Activated T-helper 17 cell treated with anti-CD3 and anti-CD28 coated beads, Interleukin-2, amount 50 U/mL, for 72 hours (primary cell): ENCODE data around the gene PABPC1L. TPM values are rescaled to one million over a fixed set of nuclear protein-coding genes. Genes with fewer than 3 reads are reported as not detected.
A peak's percentile ranks its signal among the peaks of the same experiment; 100 is the strongest.
"Not testable (repeated sequence)": the region's sequence is repeated elsewhere in the genome, so short reads cannot be mapped to it uniquely, and the experiment has no call there.

Experiments
- ATAC-seq: fragments of 150-1000 bp; cut with Tn5 transposase; replicated peaks from 2 replicates; pipeline ENCODE4 v1.10.0; 2021; ENCODE audit warnings: mild to moderate bottlenecking, moderate library complexity
- H3K27ac Mint-ChIP-seq: one replicate; pipeline ENCODE4 v1.8.0; 2022; ENCODE audit warnings: mixed read lengths
- H3K27me3 Mint-ChIP-seq: one replicate; pipeline ENCODE4 v1.8.0; 2022; ENCODE audit warnings: mixed read lengths
- H3K36me3 Mint-ChIP-seq: one replicate; pipeline ENCODE4 v1.8.0; 2022; ENCODE audit warnings: low read depth, mild to moderate bottlenecking, mixed read lengths
- H3K4me1 Mint-ChIP-seq: one replicate; pipeline ENCODE4 v1.8.0; 2022; ENCODE audit warnings: mixed read lengths
- H3K4me3 Mint-ChIP-seq: one replicate; pipeline ENCODE4 v1.8.0; 2022; ENCODE audit warnings: mild to moderate bottlenecking, mixed read lengths
- H3K9me3 Mint-ChIP-seq: one replicate; pipeline ENCODE4 v1.8.0; 2022; ENCODE audit warnings: mixed read lengths
- total RNA-seq, 2 donors: library from RNA; stranded (reverse); gene quantifications; one replicate each; pipeline ENCODE4 v1.2.3, GENCODE V29; 2022

PABPC1L gene
- 10 to 100 TPM; 49.3 to 85.9 TPM for total RNA-seq

- H3K9me3 Mint-ChIP-seq: no peaks in the 10 kb centered on the region
- H3K36me3 Mint-ChIP-seq: peaks cover 68% of the 10 kb centered on the region
- H3K27me3 Mint-ChIP-seq: no peaks in the 10 kb centered on the region
Measured at GRCh38 chr20:44909872-44910689, at the start of gene PABPC1L. Gene PABPC1L, plus strand, starts transcription at chr20:44910060. Its CDS starts 84 bp downstream, at chr20:44910144.

GRCh38 chr20:44861531-44862006 lies 48.3 kb upstream of the PABPC1L start:
- no peaks in the 10 kb centered on the region for H3K27me3 Mint-ChIP-seq
- H3K36me3 Mint-ChIP-seq: no peaks in the 10 kb centered on the region
- no peak for ATAC-seq
- H3K9me3 Mint-ChIP-seq: peaks cover 2% of the 10 kb centered on the region
- no peak overlapping the region for H3K27ac Mint-ChIP-seq
- H3K4me1 Mint-ChIP-seq: peaks cover 7% of the 10 kb centered on the region
- no peak overlapping the region for H3K4me3 Mint-ChIP-seq

More at GRCh38 chr20:44909872-44910689, at the start of gene PABPC1L:
- Mint-ChIP-seq H3K4me3 (peak within 1 kb of the TSS; percentile 85), H3K4me1 (peaks cover 14% of the 10 kb centered on the region), H3K27ac (peak within 1 kb of the TSS; percentile 82)
- ATAC-seq: peak; percentile 94

- Mint-ChIP-seq H3K27ac (no peak overlapping the region), H3K27me3 (no peaks in the 10 kb centered on the region), H3K9me3 (no peaks in the 10 kb centered on the region), H3K4me3 (no peak overlapping the region), H3K36me3 (no peaks in the 10 kb centered on the region), H3K4me1 (peaks cover 7% of the 10 kb centered on the region)
- no peak for ATAC-seq
Measured at GRCh38 chr20:44862286-44862685, 47.6 kb upstream of the PABPC1L start.

GRCh38 chr20:44863365-44864084 lies 46.3 kb upstream of the PABPC1L start:
- H3K4me1 Mint-ChIP-seq, H3K9me3 Mint-ChIP-seq, ATAC-seq, H3K27me3 Mint-ChIP-seq, H3K27ac Mint-ChIP-seq, H3K4me3 Mint-ChIP-seq, H3K36me3 Mint-ChIP-seq: not testable (repeated sequence)

GRCh38 chr20:44864493-44864892 lies 45.4 kb upstream of the PABPC1L start:
- not testable (repeated sequence) for H3K36me3 Mint-ChIP-seq, H3K4me3 Mint-ChIP-seq, H3K4me1 Mint-ChIP-seq, H3K27ac Mint-ChIP-seq, H3K9me3 Mint-ChIP-seq, ATAC-seq, H3K27me3 Mint-ChIP-seq

- H3K36me3 Mint-ChIP-seq: no peaks in the 10 kb centered on the region
- H3K27ac Mint-ChIP-seq: no peak overlapping the region
- no peaks in the 10 kb centered on the region for H3K27me3 Mint-ChIP-seq
- no peaks in the 10 kb centered on the region for H3K9me3 Mint-ChIP-seq
- peak; percentile 60 for ATAC-seq
- H3K4me1 Mint-ChIP-seq: no peaks in the 10 kb centered on the region
- peak overlapping the region; percentile 42 for H3K4me3 Mint-ChIP-seq
Measured at GRCh38 chr20:44866703-44867335, 43.0 kb upstream of the PABPC1L start.

- no peak for ATAC-seq
- H3K4me1 Mint-ChIP-seq: no peaks in the 10 kb centered on the region
- H3K9me3 Mint-ChIP-seq: no peaks in the 10 kb centered on the region
- H3K36me3 Mint-ChIP-seq: no peaks in the 10 kb centered on the region
- no peak overlapping the region for H3K27ac Mint-ChIP-seq
- no peaks in the 10 kb centered on the region for H3K27me3 Mint-ChIP-seq
- no peak overlapping the region for H3K4me3 Mint-ChIP-seq
Measured at GRCh38 chr20:44869471-44869870, 40.4 kb upstream of the PABPC1L start.

GRCh38 chr20:44882360-44882759 lies 27.5 kb upstream of the PABPC1L start:
- ATAC-seq, H3K27me3 Mint-ChIP-seq, H3K9me3 Mint-ChIP-seq, H3K4me3 Mint-ChIP-seq, H3K4me1 Mint-ChIP-seq: not testable (repeated sequence)
- H3K36me3 Mint-ChIP-seq: peaks cover 21% of the 10 kb centered on the region
- peak overlapping the region; percentile 50 for H3K27ac Mint-ChIP-seq

GRCh38 chr20:44883214-44883902 lies 26.5 kb upstream of the PABPC1L start:
- no peak for ATAC-seq
- H3K27ac Mint-ChIP-seq: peak overlapping the region; percentile 97
- peaks cover 14% of the 10 kb centered on the region for H3K4me1 Mint-ChIP-seq
- H3K27me3 Mint-ChIP-seq: no peaks in the 10 kb centered on the region
- H3K4me3 Mint-ChIP-seq: peak overlapping the region; percentile 97
- no peaks in the 10 kb centered on the region for H3K9me3 Mint-ChIP-seq
- peaks cover 31% of the 10 kb centered on the region for H3K36me3 Mint-ChIP-seq

- peaks cover 22% of the 10 kb centered on the region for H3K4me1 Mint-ChIP-seq
- H3K36me3 Mint-ChIP-seq: peaks cover 47% of the 10 kb centered on the region
- peak overlapping the region; percentile 97 for H3K27ac Mint-ChIP-seq
- H3K27me3 Mint-ChIP-seq: no peaks in the 10 kb centered on the region
- no peaks in the 10 kb centered on the region for H3K9me3 Mint-ChIP-seq
- no peak for ATAC-seq
- peak overlapping the region; percentile 97 for H3K4me3 Mint-ChIP-seq
Measured at GRCh38 chr20:44884907-44885391, 24.9 kb upstream of the PABPC1L start.

GRCh38 chr20:44885392-44886265 lies 24.2 kb upstream of the PABPC1L start, which contains the start of gene YWHAB:
Gene YWHAB, plus strand, starts transcription at chr20:44885705. Its CDS starts 15,829 bp downstream, at chr20:44901534.
- H3K27me3 Mint-ChIP-seq: no peaks in the 10 kb centered on the region
- H3K4me1 Mint-ChIP-seq: peaks cover 22% of the 10 kb centered on the region
- peak within 1 kb of the TSS; percentile 97 for H3K27ac Mint-ChIP-seq
- ATAC-seq: peak; percentile 97
- H3K36me3 Mint-ChIP-seq: peaks cover 52% of the 10 kb centered on the region
- no peaks in the 10 kb centered on the region for H3K9me3 Mint-ChIP-seq
- peak within 1 kb of the TSS; percentile 97 for H3K4me3 Mint-ChIP-seq

GRCh38 chr20:44886266-44886651 lies 23.6 kb upstream of the PABPC1L start:
- Mint-ChIP-seq H3K27ac (peak overlapping the region; percentile 97), H3K4me1 (peaks cover 22% of the 10 kb centered on the region), H3K4me3 (peak overlapping the region; percentile 97), H3K9me3 (no peaks in the 10 kb centered on the region), H3K27me3 (no peaks in the 10 kb centered on the region), H3K36me3 (peaks cover 55% of the 10 kb centered on the region)
- peak; percentile 0 for ATAC-seq

- no peaks in the 10 kb centered on the region for H3K9me3 Mint-ChIP-seq
- H3K4me1 Mint-ChIP-seq: peaks cover 27% of the 10 kb centered on the region
- H3K4me3 Mint-ChIP-seq: peak overlapping the region; percentile 97
- peak overlapping the region; percentile 97 for H3K27ac Mint-ChIP-seq
- H3K27me3 Mint-ChIP-seq: no peaks in the 10 kb centered on the region
- peaks cover 61% of the 10 kb centered on the region for H3K36me3 Mint-ChIP-seq
- no peak for ATAC-seq
Measured at GRCh38 chr20:44886828-44887227, 23.0 kb upstream of the PABPC1L start.
